Left forelimb (tissue), 1 donor: Measurements from ENCODE around the gene MED12.

Source experiments
- DNase-seq: peaks from one replicate; pipeline ENCODE4 v3.0.0-alpha.2; 2018; ENCODE audit warnings: low spot score

MED12 gene

GRCh38 chrX:71107245-71107644, 11.2 kb upstream of the MED12 start:
- no peak for DNase-seq

- no peak for DNase-seq
Measured at GRCh38 chrX:71107762-71108360, 10.5 kb upstream of the MED12 start.

- no peak for DNase-seq
Measured at GRCh38 chrX:71109051-71109450, 9.3 kb upstream of the MED12 start.

GRCh38 chrX:71111141-71111843, 7.1 kb upstream of the MED12 start, which contains the start of gene IL2RG:
Gene IL2RG, minus strand, starts transcription at chrX:71111577. Its CDS starts 38 bp downstream, at chrX:71111539.
- DNase-seq, result no peak

GRCh38 chrX:71111921-71112431, 6.4 kb upstream of the MED12 start:
- DNase-seq, result no peak

GRCh38 chrX:71117358-71117757, 1.0 kb upstream of the MED12 start:
- DNase-seq, result no peak

- no peak for DNase-seq
Measured at GRCh38 chrX:71118985-71119535, 664 bp downstream of the MED12 start.

GRCh38 chrX:71128166-71128833, 9.9 kb downstream of the MED12 start:
- DNase-seq, result no peak

GRCh38 chrX:71128915-71129765, 10.7 kb downstream of the MED12 start:
- no peak for DNase-seq

GRCh38 chrX:71131510-71131909, 13.1 kb downstream of the MED12 start:
- no peak for DNase-seq

- no peak for DNase-seq
Measured at GRCh38 chrX:71140440-71140839, 22.0 kb downstream of the MED12 start.

GRCh38 chrX:71143508-71143907, 25.1 kb downstream of the MED12 start:
- DNase-seq, result no peak

GRCh38 chrX:71144651-71145050, 26.3 kb downstream of the MED12 start, which contains the start of gene NLGN3:
Gene NLGN3, plus strand, starts transcription at chrX:71144841. Its CDS starts 2,909 bp downstream, at chrX:71147750.
- DNase-seq, result no peak

- DNase-seq, result no peak
Measured at GRCh38 chrX:71147496-71148277, 29.3 kb downstream of the MED12 start.

- no peak for DNase-seq
Measured at GRCh38 chrX:71148278-71148663, 29.9 kb downstream of the MED12 start.

- no peak for DNase-seq
Measured at GRCh38 chrX:71151366-71151765, 33.0 kb downstream of the MED12 start.

GRCh38 chrX:71154196-71154595, 35.8 kb downstream of the MED12 start:
- no peak for DNase-seq

- DNase-seq, result no peak
Measured at GRCh38 chrX:71154641-71155040, 36.2 kb downstream of the MED12 start.

GRCh38 chrX:71158603-71159002, 40.2 kb downstream of the MED12 start:
- no peak for DNase-seq

GRCh38 chrX:71159335-71159734, 40.9 kb downstream of the MED12 start:
- no peak for DNase-seq

GRCh38 chrX:71160475-71160874, 42.1 kb downstream of the MED12 start:
- no peak for DNase-seq
